Lung (tissue), 12 donors: ENCODE results near the gene ROS1. TPM values are rescaled to one million over a fixed set of nuclear protein-coding genes. Genes with fewer than 3 reads are reported as not detected.
A peak's percentile ranks its signal among the peaks of the same experiment; 100 is the strongest.

Source experiments
- ATAC-seq: fragments of 200-7000 bp; cut with Tn5 transposase; one replicate; pipeline ENCODE4 v1.9.1; 2020; ENCODE audit warnings: moderate number of reproducible peaks; ENCODE audit not compliant: insufficient read depth, low FRiP score
- DNase-seq, 3 donors: peaks; one replicate each; pipeline ENCODE4 v3.0.0-alpha.2; 2013 to 2017
- H3K27ac ChIP-seq, 2 donors: one replicate each; pipeline ENCODE4 v1.5.1; 2013; ENCODE audit warnings: mild to moderate bottlenecking in 2 of 2, moderate library complexity in 2 of 2, control low read depth in 1 of 2, inconsistent platforms in 1 of 2, low read depth in 1 of 2, low read length in 1 of 2
- H3K27me3 ChIP-seq, 3 donors: one replicate each; pipeline ENCODE4 v1.5.1; 2013; ENCODE audit warnings: low read length in 2 of 3; ENCODE audit not compliant: control insufficient read depth in 3 of 3, insufficient read depth in 3 of 3
- H3K36me3 ChIP-seq, 4 donors: one replicate each; pipeline ENCODE4 v1.5.1; 2013; ENCODE audit warnings: low read length in 4 of 4, mild to moderate bottlenecking in 1 of 4, moderate library complexity in 1 of 4; ENCODE audit not compliant: control insufficient read depth in 4 of 4, insufficient read depth in 4 of 4
- H3K4me1 ChIP-seq, 5 donors: one replicate each; pipeline ENCODE4 v1.5.1; 2013; ENCODE audit warnings: low read length in 5 of 5, mild to moderate bottlenecking in 2 of 5, moderate library complexity in 1 of 5; ENCODE audit not compliant: control insufficient read depth in 5 of 5, insufficient read depth in 5 of 5
- H3K4me3 ChIP-seq: one replicate; pipeline ENCODE4 v1.5.1; 2013; ENCODE audit warnings: mild to moderate bottlenecking, control low read depth, moderate library complexity
- H3K9ac ChIP-seq, 2 donors: one replicate each; pipeline ENCODE4 v1.5.1; 2013; ENCODE audit warnings: low read length in 2 of 2, control low read depth in 1 of 2; ENCODE audit not compliant: insufficient read depth in 1 of 2
- H3K9me3 ChIP-seq, 4 donors: one replicate each; pipeline ENCODE4 v1.5.1; 2013; ENCODE audit warnings: low read length in 3 of 4, mild to moderate bottlenecking in 1 of 4, moderate library complexity in 1 of 4; ENCODE audit not compliant: control insufficient read depth in 4 of 4, insufficient read depth in 3 of 4
- CTCF ChIP-seq: IDR thresholded peaks from 2 replicates; pipeline ENCODE4 v1.5.1; 2012; ENCODE audit warnings: mild to moderate bottlenecking; ENCODE audit errors: control extremely low read depth, extremely low read depth
- WGBS, 2 donors: extraction: QIAGEN DNeasy Blood & Tissue Kit; methylation state at CpG; one replicate each; pipeline ENCODE4 v1.1.7; 2013; 5-methylcytosine and 5-hydroxymethylcytosine counted together
- polyA plus RNA-seq, 2 donors: library from polyadenylated mRNA; stranded (reverse); fragments of 200-250 nt; gene quantifications; one replicate each; pipeline ENCODE4 v1.2.1, GENCODE V29; 2013
- total RNA-seq, 2 donors: library from RNA; depleted of rRNA in 1 of 2; stranded (reverse); fragments of >200 nt in 1 of 2; gene quantifications; one replicate each; pipeline ENCODE4 v1.2.1, GENCODE V29; 2014 to 2021
- donor health status: control.
- donor health status: control.
- donor health status: Bipolar disorder and iron deficiency.
- donor health status: healthy.
- donor health status: DM: yes; HTN: yes; CAD: no.

The ROS1 gene
- total and polyA plus RNA-seq, 4 donors = 15.5 to 263 (median 59.4) TPM

GRCh38 chr6:117272032-117272866, 153.5 kb downstream of the ROS1 start:
- H3K27me3 ChIP-seq = peaks cover 27 to 94% (median 85%) of the 10 kb centered on the region in 3 donors
- ATAC-seq (no peak), DNase-seq (no peak)
- H3K9ac ChIP-seq = no peak overlapping the region
- no peak for TF ChIP-seq CTCF
- 17% methylated on average over 8 of the region's 8 CpGs for WGBS, 2 donors
- H3K9me3 ChIP-seq = peaks cover 0 to 10% (median 0%) of the 10 kb centered on the region in 4 donors
- no peak overlapping the region for H3K4me3 ChIP-seq
- H3K4me1 ChIP-seq = peaks cover 0 to 11% (median 4%) of the 10 kb centered on the region in 5 donors
- no peak overlapping the region for H3K27ac ChIP-seq
- H3K36me3 ChIP-seq = no peaks in the 10 kb centered on the region

GRCh38 chr6:117270843-117271507, 154.8 kb downstream of the ROS1 start:
- ATAC-seq (no peak), DNase-seq (no peak)
- Histone ChIP-seq H3K9me3 (peaks cover 0 to 10% (median 0%) of the 10 kb centered on the region in 4 donors), H3K9ac (no peak overlapping the region), H3K36me3 (no peaks in the 10 kb centered on the region), H3K4me1 (peaks cover 0 to 12% (median 4%) of the 10 kb centered on the region in 5 donors), H3K27me3 (peaks cover 27 to 94% (median 92%) of the 10 kb centered on the region in 3 donors), H3K27ac (no peak overlapping the region), H3K4me3 (no peak overlapping the region)
- WGBS, 2 donors = 3 to 4% methylated on average over 36 to 48 of the region's 48 CpGs
- no peak for TF ChIP-seq CTCF

GRCh38 chr6:117270055-117270842, 155.5 kb downstream of the ROS1 start:
- peaks cover 0 to 11% (median 0%) of the 10 kb centered on the region in 4 donors for H3K9me3 ChIP-seq
- H3K27me3 ChIP-seq = peaks cover 26 to 92% (median 89%) of the 10 kb centered on the region in 3 donors
- H3K27ac ChIP-seq = no peak overlapping the region
- no peak for TF ChIP-seq CTCF
- H3K9ac ChIP-seq = no peak overlapping the region
- 1 to 3% methylated on average over 61 to 74 of the region's 74 CpGs for WGBS, 2 donors
- no peak overlapping the region for H3K4me3 ChIP-seq
- peak; percentile 22 to 45 (median 44) for DNase-seq
- peaks cover 0 to 17% (median 4%) of the 10 kb centered on the region in 5 donors for H3K4me1 ChIP-seq
- ATAC-seq = peak; percentile 54
- H3K36me3 ChIP-seq = no peaks in the 10 kb centered on the region
